Muscle of leg (tissue), 11 donors: ENCODE data around the gene CERS6. TPM values are rescaled to one million over a fixed set of nuclear protein-coding genes. Genes with fewer than 3 reads are reported as not detected.

Experiments
- DNase-seq: peaks from one replicate; pipeline ENCODE4 v3.0.0; 2013
- H3K27ac ChIP-seq: one replicate; pipeline ENCODE4 v1.5.1; 2013; ENCODE audit warnings: mild to moderate bottlenecking, low read length, control low read depth
- H3K27me3 ChIP-seq: one replicate; pipeline ENCODE4 v1.6.1; 2013; ENCODE audit warnings: low read length; ENCODE audit not compliant: control insufficient read depth, insufficient read depth
- H3K36me3 ChIP-seq: one replicate; pipeline ENCODE4 v1.6.1; 2013; ENCODE audit warnings: low read length; ENCODE audit not compliant: control insufficient read depth, insufficient read depth
- H3K4me1 ChIP-seq: one replicate; pipeline ENCODE4 v1.6.1; 2013; ENCODE audit warnings: low read length; ENCODE audit not compliant: control insufficient read depth, insufficient read depth
- H3K4me3 ChIP-seq: one replicate; pipeline ENCODE4 v1.5.1; 2013; ENCODE audit warnings: low read length, control low read depth
- H3K9me3 ChIP-seq: replicated peaks from 2 replicates; pipeline ENCODE4 v1.6.1; 2013; ENCODE audit warnings: low read depth, low read length; ENCODE audit not compliant: control insufficient read depth
- WGBS: methylation state at CpG from one replicate; pipeline ENCODE4 v1.1.5; 2013; ENCODE audit warnings: missing lambda C conversion rate; ENCODE audit not compliant: insufficient coverage; 5-methylcytosine and 5-hydroxymethylcytosine counted together
- polyA plus RNA-seq, 8 donors: library from polyadenylated mRNA; unstranded; fragments of 120-200 nt; gene quantifications; one replicate each; pipeline versions ENCODE4 v1.2.1 to v1.2.3, GENCODE V29; 2013; ENCODE audit warnings: inconsistent platforms in 1 of 8, low replicate concordance in 1 of 8; ENCODE audit not compliant: insufficient read length in 8 of 8, insufficient read depth in 1 of 8
- total RNA-seq: library from RNA; stranded (reverse); fragments of 120-200 nt; gene quantifications from one replicate; pipeline ENCODE4 v1.2.4, GENCODE V29; 2013

The CERS6 gene
- total and polyA plus RNA-seq, 9 donors, result 21.2 to 54.4 (median 39.0) TPM

DNA sequence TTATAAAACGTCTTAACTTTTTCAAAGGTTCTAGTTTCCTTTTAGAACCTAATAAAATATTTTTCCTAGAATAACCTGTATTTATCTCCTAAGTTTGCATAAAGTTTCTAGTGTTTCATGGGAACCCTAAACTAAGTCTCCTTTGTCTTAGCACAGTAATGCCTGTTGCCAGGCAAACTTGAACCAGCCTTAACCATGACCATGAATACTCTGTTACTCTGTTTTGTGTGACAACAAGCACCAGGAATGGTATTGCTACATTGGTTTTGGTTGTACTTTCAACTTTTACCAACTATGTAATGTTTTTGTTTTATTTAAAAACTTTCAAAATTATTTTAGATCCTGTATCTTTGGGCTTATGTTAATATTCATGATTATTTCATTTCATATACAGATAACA lies 137.6 kb downstream of the CERS6 start:
- H3K27me3 ChIP-seq, result no peaks in the 10 kb centered on the region
- H3K4me1 ChIP-seq, result no peaks in the 10 kb centered on the region
- H3K36me3 ChIP-seq, result no peaks in the 10 kb centered on the region
- H3K27ac ChIP-seq, result no peak overlapping the region
- H3K4me3 ChIP-seq, result no peak overlapping the region
- DNase-seq, result no peak
- WGBS, result no CpG with 5 or more reads among the region's 1 CpG
- no peaks in the 10 kb centered on the region for H3K9me3 ChIP-seq

DNA sequence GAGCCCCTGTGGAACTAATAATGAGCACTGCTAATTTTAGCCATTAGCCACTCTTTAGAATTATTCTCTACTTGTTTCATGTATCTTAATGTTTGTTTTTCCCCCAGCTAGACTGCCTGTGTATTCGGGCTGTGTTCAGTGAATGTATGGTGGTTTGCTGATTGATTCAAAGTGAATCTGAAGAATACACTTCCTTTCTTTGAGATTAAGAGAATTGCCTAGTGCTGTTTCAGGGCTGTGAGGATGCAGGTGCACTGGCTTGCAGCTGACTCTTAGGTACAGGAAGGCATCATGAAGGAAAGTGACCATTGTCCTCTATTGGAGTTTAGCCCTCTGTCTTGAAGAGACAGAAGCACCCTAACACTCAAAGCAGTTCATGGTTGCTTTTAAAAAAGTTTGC lies 138.7 kb downstream of the CERS6 start:
- H3K27ac ChIP-seq, result no peak overlapping the region
- H3K4me1 ChIP-seq, result no peaks in the 10 kb centered on the region

DNA sequence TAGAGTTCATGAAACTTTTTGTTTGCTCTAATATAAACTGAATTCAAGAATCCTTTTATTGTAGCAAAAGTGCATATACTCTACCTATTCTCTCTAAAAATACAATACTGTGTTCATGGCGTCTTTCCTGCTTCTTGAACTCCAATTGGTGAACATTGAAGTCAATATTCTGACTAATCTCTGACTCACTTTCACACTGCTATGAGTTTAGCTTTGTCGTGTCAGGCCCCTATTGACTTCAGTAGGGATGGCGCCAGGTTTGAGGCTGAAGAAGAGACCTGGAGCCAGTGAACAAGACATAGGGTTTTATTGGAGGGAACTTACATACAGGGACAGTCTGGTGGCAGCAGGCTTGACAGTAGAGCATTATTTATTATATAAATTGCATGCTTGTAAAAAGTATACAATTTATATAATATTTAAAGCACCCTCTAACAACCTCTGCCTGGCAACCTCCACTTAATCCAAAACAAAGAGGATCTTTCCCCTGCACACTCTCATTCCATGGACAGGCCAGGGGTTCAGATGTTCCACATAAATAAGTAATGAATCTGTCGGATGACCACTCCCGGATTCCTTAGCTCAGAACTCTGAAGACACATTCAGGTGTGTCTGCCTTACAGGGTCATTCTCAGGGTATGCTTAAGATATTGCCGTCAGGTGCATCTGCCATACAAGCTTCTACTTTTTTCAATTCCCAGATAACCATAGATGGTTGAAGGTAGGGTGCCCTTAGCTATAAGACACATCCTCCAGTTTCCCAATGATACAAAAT lies 141.0 kb downstream of the CERS6 start:
- Histone ChIP-seq H3K27me3 (no peaks in the 10 kb centered on the region), H3K27ac (no peak overlapping the region), H3K9me3 (no peaks in the 10 kb centered on the region), H3K36me3 (no peaks in the 10 kb centered on the region), H3K4me3 (no peak overlapping the region), H3K4me1 (no peaks in the 10 kb centered on the region)
- 92% methylated on average over 2 of the region's 6 CpGs for WGBS
- no peak for DNase-seq

More for the DNA sequence above, 138.7 kb downstream of the CERS6 start:
- H3K36me3 ChIP-seq, result no peaks in the 10 kb centered on the region
- H3K4me3 ChIP-seq, result no peak overlapping the region
- WGBS, result no CpG with 5 or more reads among the region's 1 CpG
- no peaks in the 10 kb centered on the region for H3K9me3 ChIP-seq
- H3K27me3 ChIP-seq, result no peaks in the 10 kb centered on the region
- DNase-seq, result no peak

DNA sequence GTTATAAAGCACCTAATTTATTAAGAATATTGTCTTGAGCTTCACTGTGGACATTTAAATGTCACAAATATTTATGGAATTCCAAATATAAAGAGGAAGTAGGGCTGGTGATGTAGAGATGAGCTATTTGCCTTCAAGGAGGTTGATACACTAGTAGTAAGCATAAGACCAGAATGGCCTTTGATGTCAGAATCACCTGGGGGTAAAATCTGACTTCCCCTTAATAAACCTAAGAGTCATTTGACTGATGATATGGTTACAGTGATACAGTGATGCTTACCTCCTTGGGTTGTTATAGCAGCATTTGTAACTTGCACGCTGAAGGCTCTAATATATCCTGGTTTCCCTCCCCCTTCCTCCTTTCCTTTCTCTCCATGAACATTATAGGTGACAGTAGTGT lies 143.7 kb downstream of the CERS6 start:
- WGBS, result no CpG with 5 or more reads among the region's 1 CpG
- Histone ChIP-seq H3K27me3 (no peaks in the 10 kb centered on the region), H3K36me3 (no peaks in the 10 kb centered on the region), H3K4me1 (no peaks in the 10 kb centered on the region), H3K4me3 (no peak overlapping the region), H3K9me3 (peaks cover 1% of the 10 kb centered on the region), H3K27ac (no peak overlapping the region)
- DNase-seq, result no peak

DNA sequence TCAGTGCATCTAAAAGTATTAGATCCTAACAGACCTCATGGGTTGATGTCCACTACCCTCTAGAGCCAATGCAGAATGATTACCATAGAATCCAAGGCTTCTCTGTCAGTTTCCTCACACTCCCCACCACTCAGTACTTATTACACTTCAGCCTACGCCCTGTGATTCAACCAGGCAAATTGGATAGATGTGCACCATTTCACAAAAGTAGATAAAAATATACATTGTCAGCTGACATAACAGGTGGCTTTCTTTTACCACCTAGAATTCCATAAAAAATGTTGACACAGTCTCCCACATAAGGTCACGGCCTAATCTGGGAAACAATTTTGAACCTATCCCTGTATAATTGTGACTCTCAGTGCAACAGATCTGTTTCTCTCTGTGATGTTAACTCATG lies 144.9 kb downstream of the CERS6 start:
- DNase-seq, result no peak
- peaks cover 2% of the 10 kb centered on the region for H3K36me3 ChIP-seq
- WGBS, result 100% methylated on average over 1 of the region's 2 CpGs
- peaks cover 14% of the 10 kb centered on the region for H3K9me3 ChIP-seq
- no peaks in the 10 kb centered on the region for H3K27me3 ChIP-seq
- H3K4me3 ChIP-seq, result no peak overlapping the region
- no peaks in the 10 kb centered on the region for H3K4me1 ChIP-seq
- H3K27ac ChIP-seq, result no peak overlapping the region

DNA sequence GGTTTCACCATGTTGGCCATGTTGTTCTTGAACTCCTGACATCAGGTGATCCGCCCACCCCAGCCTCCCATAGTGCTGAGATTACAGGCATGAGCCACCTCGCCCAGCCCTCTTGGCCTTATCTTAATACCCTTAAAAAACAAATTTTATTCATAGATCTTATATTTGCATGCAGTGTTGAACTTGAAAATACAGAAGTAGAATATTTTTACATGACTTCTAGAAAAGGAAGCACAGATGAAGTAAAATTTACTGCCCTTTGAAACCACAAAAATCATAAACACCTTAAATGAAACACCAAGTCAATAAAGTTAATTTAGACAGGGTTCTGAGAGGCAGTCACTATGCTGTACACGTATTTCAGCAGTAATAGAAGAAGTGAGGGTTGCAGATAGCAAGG lies 145.7 kb downstream of the CERS6 start:
- no peak overlapping the region for H3K27ac ChIP-seq
- WGBS, result no CpG with 5 or more reads among the region's 3 CpGs

DNA sequence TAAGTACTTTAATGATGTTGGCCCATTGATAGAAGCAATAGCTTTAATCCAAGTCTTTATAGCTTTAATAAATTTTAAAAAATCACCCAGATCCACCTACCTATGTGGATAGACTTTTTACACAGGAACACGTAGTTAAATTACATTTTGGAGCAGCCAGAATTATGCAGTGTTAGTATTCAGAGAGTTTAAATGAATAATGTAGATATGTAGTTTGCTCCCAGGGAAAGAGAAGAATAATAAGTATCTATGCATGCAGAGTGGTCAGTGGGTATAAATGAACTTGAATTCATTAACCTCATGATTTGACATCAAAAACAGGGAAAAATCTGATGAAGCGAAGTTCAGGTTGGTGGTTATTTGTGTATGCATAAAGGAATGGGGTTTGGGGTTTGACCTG lies 146.3 kb downstream of the CERS6 start:
- Histone ChIP-seq H3K36me3 (peaks cover 2% of the 10 kb centered on the region), H3K4me1 (no peaks in the 10 kb centered on the region), H3K9me3 (peaks cover 14% of the 10 kb centered on the region), H3K27ac (no peak overlapping the region), H3K27me3 (no peaks in the 10 kb centered on the region), H3K4me3 (no peak overlapping the region)
- DNase-seq, result no peak
- no CpG with 5 or more reads among the region's 2 CpGs for WGBS

More for the DNA sequence above, 145.7 kb downstream of the CERS6 start:
- no peak for DNase-seq
- H3K9me3 ChIP-seq, result peaks cover 14% of the 10 kb centered on the region
- no peak overlapping the region for H3K4me3 ChIP-seq
- H3K36me3 ChIP-seq, result peaks cover 2% of the 10 kb centered on the region
- H3K4me1 ChIP-seq, result no peaks in the 10 kb centered on the region
- no peaks in the 10 kb centered on the region for H3K27me3 ChIP-seq

DNA sequence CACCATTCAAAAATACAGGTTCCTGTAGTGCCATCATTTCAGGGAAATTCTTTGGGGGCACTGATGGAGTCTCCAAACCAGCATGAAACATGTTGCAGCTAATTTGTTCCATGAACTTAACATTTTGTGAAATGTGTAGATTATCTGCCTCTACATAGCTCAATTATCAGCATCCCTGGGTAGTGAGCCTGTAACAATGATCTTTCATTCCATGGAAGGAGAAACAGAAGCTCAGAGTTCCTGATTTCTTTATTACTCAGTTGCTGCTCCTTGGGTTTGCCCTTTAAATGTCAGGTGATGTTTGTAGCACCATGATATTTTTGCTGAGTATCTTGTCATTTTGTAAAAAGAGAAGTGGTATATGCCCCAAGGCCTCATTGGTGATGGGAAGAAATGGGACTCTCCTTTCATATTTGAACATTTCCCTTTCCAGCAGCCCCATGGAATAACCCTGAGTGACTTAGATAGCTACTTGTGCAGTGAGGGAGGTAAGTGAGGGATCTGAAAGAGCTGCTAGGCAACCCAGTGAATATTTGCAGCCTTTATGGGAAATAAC lies 146.9 kb downstream of the CERS6 start:
- H3K27ac ChIP-seq, result no peak overlapping the region
- H3K36me3 ChIP-seq, result peaks cover 2% of the 10 kb centered on the region
- no peaks in the 10 kb centered on the region for H3K4me1 ChIP-seq
- DNase-seq, result no peak
- H3K9me3 ChIP-seq, result peaks cover 14% of the 10 kb centered on the region
- H3K4me3 ChIP-seq, result no peak overlapping the region
- no peaks in the 10 kb centered on the region for H3K27me3 ChIP-seq

DNA sequence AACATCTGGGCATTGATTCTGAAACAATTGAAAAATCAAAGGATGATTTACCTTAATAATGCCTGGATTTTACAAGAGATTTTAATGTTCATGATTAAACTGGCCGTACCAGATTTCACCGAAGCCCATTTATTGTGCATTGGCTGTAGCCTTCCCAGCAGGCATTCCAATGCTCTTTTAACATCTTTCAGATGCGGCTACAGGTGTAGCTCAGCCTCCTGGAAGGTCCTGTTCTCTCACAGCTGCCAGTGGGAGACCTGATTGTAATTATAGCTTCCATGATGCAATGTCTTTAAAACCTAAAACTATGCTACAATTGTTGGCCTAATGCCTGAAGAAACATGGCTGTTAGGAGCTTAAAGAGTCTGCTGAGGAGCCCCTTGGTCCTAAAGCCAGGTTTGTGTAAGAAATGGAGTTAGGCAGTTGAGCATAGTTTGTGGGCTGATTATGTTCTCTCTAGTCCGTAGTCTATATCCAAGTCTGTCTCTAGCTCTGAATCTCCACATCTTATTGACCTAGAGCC lies 147.4 kb downstream of the CERS6 start:
- H3K4me3 ChIP-seq, result no peak overlapping the region
- H3K9me3 ChIP-seq, result peaks cover 14% of the 10 kb centered on the region
- H3K4me1 ChIP-seq, result no peaks in the 10 kb centered on the region
- WGBS, result 80% methylated on average over 2 of the region's 4 CpGs
- H3K27ac ChIP-seq, result no peak overlapping the region
- H3K27me3 ChIP-seq, result no peaks in the 10 kb centered on the region
- no peak for DNase-seq
- H3K36me3 ChIP-seq, result peaks cover 2% of the 10 kb centered on the region

DNA sequence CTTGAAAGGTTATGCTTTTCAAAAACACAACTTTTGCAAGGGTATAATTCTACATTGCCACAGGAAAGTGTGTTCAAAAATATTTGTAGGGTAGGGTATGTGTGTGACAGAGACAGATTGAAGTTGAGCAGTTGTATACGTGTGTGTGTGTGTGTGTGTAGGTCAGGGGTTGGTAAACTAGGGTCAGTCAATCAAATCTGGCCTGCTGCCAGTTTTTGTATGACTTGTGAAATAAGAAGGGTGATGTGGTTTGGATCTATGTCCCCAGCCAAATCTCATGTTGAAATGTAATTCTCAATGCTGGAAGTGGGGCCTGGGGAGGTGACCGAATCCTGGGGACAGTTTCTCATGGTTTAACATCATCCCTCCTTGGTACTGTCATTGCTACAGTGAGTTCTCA lies 148.2 kb downstream of the CERS6 start:
- Histone ChIP-seq H3K9me3 (peaks cover 14% of the 10 kb centered on the region), H3K4me1 (no peaks in the 10 kb centered on the region), H3K36me3 (peaks cover 2% of the 10 kb centered on the region), H3K27ac (no peak overlapping the region), H3K4me3 (no peak overlapping the region), H3K27me3 (no peaks in the 10 kb centered on the region)
- 100% methylated on average over 1 of the region's 2 CpGs for WGBS
- no peak for DNase-seq
